Occipital lobe (tissue), 3 donors: Measurements from ENCODE around the gene GATC. TPM values are rescaled to one million over a fixed set of nuclear protein-coding genes. Genes with fewer than 3 reads are reported as not detected.

ENCODE experiments used
- DNase-seq: peaks from one replicate; lab custom pipeline; 2025; lab: John Stamatoyannopoulos, UW
- small RNA-seq: library from RNA; depleted of rRNA; stranded (forward); fragments of <200 nt; gene quantifications from one replicate; pipeline ENCODE3, GENCODE V24; 2014
- total RNA-seq: library from RNA; depleted of rRNA; stranded (reverse); fragments of >200 nt; gene quantifications from one replicate; pipeline ENCODE4 v1.2.3, GENCODE V29; 2014

The GATC gene
- total RNA-seq, 1 donor from 2014 or later = 27.6 TPM

DNA sequence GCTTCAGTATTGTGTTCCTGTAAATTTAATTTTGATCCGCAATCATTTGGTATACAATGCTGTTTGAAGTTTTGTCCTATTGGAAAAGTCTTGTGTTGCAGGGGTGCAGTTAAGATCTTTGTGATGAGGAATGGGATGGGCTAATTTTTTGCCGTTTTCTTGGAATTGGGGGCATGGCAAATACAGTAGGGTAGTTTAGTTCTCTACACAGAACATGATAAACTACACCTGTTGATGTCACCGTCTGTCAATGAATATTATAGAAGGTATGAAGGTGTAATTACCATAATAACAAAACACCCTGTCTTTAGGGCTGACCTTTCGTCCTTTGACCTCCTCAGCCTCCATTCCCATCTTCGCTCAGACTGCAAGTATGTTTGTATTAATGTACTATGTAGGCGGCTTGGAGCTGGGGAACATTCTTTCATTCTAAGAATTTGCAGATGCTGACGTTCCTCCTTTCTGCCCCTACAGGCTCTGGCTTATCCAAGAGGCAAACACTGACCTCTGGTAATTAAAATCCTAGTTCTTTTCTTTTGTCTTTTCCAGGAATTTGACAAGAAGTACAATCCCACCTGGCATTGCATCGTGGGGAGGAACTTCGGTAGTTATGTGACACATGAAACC is 51.4 kb downstream of the GATC start:
- no peak for DNase-seq

GRCh38 chr12:120498870-120499515 is 52.7 kb downstream of the GATC start:
- DNase-seq = no peak

DNA sequence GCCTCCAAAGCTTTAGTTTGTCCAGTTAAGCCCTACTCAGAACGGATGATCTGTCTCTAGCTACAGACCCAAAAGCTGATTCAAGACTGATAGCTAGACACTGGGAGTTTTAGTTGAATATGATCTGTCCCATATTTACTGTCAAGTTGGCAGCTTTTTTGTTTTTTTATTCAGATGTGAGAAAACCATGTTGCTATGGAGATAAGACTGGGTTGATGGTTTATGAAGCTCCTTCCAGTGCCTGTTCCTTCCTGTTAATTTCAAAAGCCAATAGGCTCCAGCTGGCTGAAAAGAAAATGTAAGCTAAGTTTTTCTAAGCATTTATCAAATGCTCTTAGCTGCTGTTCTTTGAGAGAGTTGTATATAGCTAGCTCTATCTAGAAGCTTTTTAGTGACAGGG is 54.3 kb downstream of the GATC start:
- DNase-seq = no peak

DNA sequence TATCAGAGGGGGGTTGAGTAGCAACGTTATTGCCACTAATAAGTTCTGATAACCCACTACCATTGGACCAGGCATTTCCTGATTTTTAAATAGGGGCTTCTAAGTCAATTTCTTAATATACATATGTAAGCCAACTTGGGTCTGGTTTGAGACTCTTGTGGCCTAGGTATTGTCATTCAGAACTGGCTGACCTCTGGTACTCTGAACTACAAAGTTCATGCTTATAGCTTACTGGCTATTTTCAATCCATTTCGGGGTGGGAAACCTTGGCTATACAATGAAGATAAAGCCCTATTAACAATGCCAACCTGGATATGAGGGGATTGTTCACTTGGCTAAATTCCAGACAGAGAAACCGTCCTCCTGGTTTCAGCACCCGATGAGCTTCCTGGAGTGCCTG is 58.3 kb downstream of the GATC start:
- no peak for DNase-seq

DNA sequence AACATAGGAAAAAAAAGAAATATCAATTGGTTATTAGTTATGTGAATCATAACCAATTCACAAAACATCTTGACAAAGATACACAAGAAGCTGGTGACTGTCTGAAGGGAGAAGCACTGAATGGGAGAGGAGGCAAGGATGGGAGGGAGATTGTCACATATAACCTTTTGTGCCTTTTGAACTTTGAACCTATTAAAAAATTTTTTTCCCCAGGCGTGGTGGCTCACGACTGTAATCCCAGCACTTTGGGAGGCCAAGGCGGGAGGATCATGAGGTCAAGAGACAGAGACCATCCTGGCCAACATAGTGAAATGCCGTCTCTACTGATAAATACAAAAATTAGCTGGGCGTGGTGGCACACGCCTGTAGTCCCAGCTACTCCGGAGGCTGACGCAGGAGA is 62.3 kb downstream of the GATC start:
- no peak for DNase-seq

Small RNA genes lying within 50 kb of the gene (small RNA-seq; reads per million reads assigned to genes)
- gene RF00019 = not detected

Other genes starting within 250 kb of the GATC start
- gene RPLP0, start 245.3 kb upstream of the GATC start, total RNA-seq = 1,592 TPM
- gene PXN, start 180.7 kb upstream of the GATC start, total RNA-seq = 2.8 TPM
- under 0.01 TPM for gene RNU4-2, start 154.5 kb upstream of the GATC start, total RNA-seq
- gene RNU4-1, start 153.2 kb upstream of the GATC start, total RNA-seq = under 0.01 TPM
- 4.5 TPM for gene SIRT4, start 144.1 kb upstream of the GATC start, total RNA-seq
- gene PLA2G1B, start 118.7 kb upstream of the GATC start, total RNA-seq = not detected
- gene MSI1, start 77.3 kb upstream of the GATC start, total RNA-seq = 7.5 TPM
- 367 TPM for gene COX6A1, start 8.3 kb upstream of the GATC start, total RNA-seq
- 10.0 TPM for gene TRIAP1, start 60 bp upstream of the GATC start, total RNA-seq
- gene SRSF9, start 23.3 kb downstream of the GATC start, total RNA-seq = 87.8 TPM
- 252 TPM for gene DYNLL1, start 49.7 kb downstream of the GATC start, total RNA-seq
- 20.6 TPM for gene COQ5, start 82.7 kb downstream of the GATC start, total RNA-seq
- 77.7 TPM for gene RNF10, start 87.9 kb downstream of the GATC start, total RNA-seq
- 34.6 TPM for gene POP5, start 135.0 kb downstream of the GATC start, total RNA-seq
- gene CABP1, start 194.2 kb downstream of the GATC start, total RNA-seq = 3.1 TPM
- 41.5 TPM for gene MLEC, start 240.7 kb downstream of the GATC start, total RNA-seq